Measurements from ENCODE around the gene BRD9.

BRD9 gene

GRCh38 chr5:820245-820644 lies 72.4 kb downstream of the BRD9 start:
- no peak for DNase-seq (ENCODE audit: low spot score)
- TF ChIP-seq, protein P1, sequence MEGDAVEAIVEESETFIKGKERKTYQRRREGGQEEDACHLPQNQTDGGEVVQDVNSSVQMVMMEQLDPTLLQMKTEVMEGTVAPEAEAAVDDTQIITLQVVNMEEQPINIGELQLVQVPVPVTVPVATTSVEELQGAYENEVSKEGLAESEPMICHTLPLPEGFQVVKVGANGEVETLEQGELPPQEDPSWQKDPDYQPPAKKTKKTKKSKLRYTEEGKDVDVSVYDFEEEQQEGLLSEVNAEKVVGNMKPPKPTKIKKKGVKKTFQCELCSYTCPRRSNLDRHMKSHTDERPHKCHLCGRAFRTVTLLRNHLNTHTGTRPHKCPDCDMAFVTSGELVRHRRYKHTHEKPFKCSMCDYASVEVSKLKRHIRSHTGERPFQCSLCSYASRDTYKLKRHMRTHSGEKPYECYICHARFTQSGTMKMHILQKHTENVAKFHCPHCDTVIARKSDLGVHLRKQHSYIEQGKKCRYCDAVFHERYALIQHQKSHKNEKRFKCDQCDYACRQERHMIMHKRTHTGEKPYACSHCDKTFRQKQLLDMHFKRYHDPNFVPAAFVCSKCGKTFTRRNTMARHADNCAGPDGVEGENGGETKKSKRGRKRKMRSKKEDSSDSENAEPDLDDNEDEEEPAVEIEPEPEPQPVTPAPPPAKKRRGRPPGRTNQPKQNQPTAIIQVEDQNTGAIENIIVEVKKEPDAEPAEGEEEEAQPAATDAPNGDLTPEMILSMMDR (IDR thresholded peaks at IDR 0.05; ENCODE audit: extremely low read depth, missing control alignments) = no peak

GRCh38 chr5:819078-819477 lies 73.5 kb downstream of the BRD9 start:
- TF ChIP-seq, protein P1 (IDR thresholded peaks at IDR 0.05; ENCODE audit: extremely low read depth, missing control alignments) = no peak
- DNase-seq (ENCODE audit: low spot score) = no peak

- TF ChIP-seq, protein P1 (IDR thresholded peaks at IDR 0.05; ENCODE audit: extremely low read depth, missing control alignments) = no peak
- DNase-seq (ENCODE audit: low spot score) = no peak
Measured at GRCh38 chr5:816176-816575, 76.4 kb downstream of the BRD9 start.

- TF ChIP-seq, protein P1 (IDR thresholded peaks at IDR 0.05; ENCODE audit: extremely low read depth, missing control alignments) = no peak
- DNase-seq (ENCODE audit: low spot score) = no peak
Measured at GRCh38 chr5:815449-815848, 77.2 kb downstream of the BRD9 start.

Data from GM20000 (cell line).